H1 (cell line): ENCODE results near the gene ZNF791. TPM values are rescaled to one million over a fixed set of nuclear protein-coding genes. Genes with fewer than 3 reads are reported as not detected.

Experiments
- CHD7 ChIP-seq: fragments of 300-600 bp; sonication (generic); IDR thresholded peaks from 2 replicates; pipeline ENCODE4 v1.7.1; 2012; ENCODE audit warnings: low read length, moderate library complexity, mild to moderate bottlenecking, inconsistent platforms; ENCODE audit not compliant: insufficient replicate concordance
- polyA plus RNA-seq, 7 experiments: library from polyadenylated mRNA; depleted of rRNA in 3 of 7; stranded (reverse) in 5 of 7; unstranded in 2 of 7; fragments of >200 nt in 5 of 7; fragments of 200-250 nt in 2 of 7; gene quantifications; 1 replicate in 5 of 7; 2 replicates in 1 of 7; 4 replicates in 1 of 7; pipeline versions ENCODE4 v1.2.1 to v1.2.3, GENCODE V29; 2011 to 2013; ENCODE audit warnings: missing spikeins in 2 of 7, mixed read lengths in 2 of 7
- total RNA-seq: library from RNA; stranded (reverse); fragmentation: NEBNext Ultra II Directional; extraction: Animal tissue kit (Norgen Biotek cat#: 25700); gene quantifications from 2 replicates; pipeline ENCODE4 v1.2.1, GENCODE V29; 2021

Gene ZNF791
- total and polyA plus RNA-seq, 2 of the 8 experiments (the other 6 are each of a cell fraction or from before 2014, with no cell fraction given) = 4.1 to 18.6 TPM

- no peak for TF ChIP-seq CHD7
Observed at GRCh38 chr19:12668932-12669269, 58.2 kb downstream of the ZNF791 start (continued).
